Lower lobe of right lung (tissue), 2 donors: ENCODE results near the gene FOXP1. TPM values are rescaled to one million over a fixed set of nuclear protein-coding genes. Genes with fewer than 3 reads are reported as not detected.

Source experiments
- ATAC-seq, 2 donors: fragments of 200-7000 bp; cut with Tn5 transposase; one replicate each; pipeline ENCODE4 v1.9.1; 2020 to 2022; ENCODE audit warnings: mild to moderate bottlenecking in 2 of 2, moderate library complexity in 2 of 2
- DNase-seq: peaks from one replicate; pipeline ENCODE4 v3.0.0-alpha.2; 2020
- H3K27ac ChIP-seq: fragments of 200-600 bp; one replicate; pipeline ENCODE4 v1.8.0; 2022
- H3K27me3 ChIP-seq: fragments of 200-600 bp; one replicate; pipeline ENCODE4 v1.8.0; 2022; ENCODE audit warnings: low read depth
- H3K36me3 ChIP-seq: fragments of 200-600 bp; one replicate; pipeline ENCODE4 v1.8.0; 2022; ENCODE audit warnings: mild to moderate bottlenecking
- H3K4me1 ChIP-seq: fragments of 200-600 bp; one replicate; pipeline ENCODE4 v1.8.0; 2022
- H3K4me3 ChIP-seq: fragments of 200-600 bp; one replicate; pipeline ENCODE4 v1.8.0; 2022; ENCODE audit warnings: mild to moderate bottlenecking
- H3K9me3 ChIP-seq: fragments of 200-600 bp; one replicate; pipeline ENCODE4 v1.8.0; 2022
- CTCF ChIP-seq: fragments of 200-600 bp; IDR thresholded peaks from one replicate; pipeline ENCODE4 v1.8.0; 2022; ENCODE audit warnings: antibody characterized with exemption, mild to moderate bottlenecking
- intact Hi-C: fragments of 100-400 bp; cut with DNase I; formaldehyde crosslinking; loops from one replicate; pipeline ENCODE4 v1.11.0; 2022
- total RNA-seq: library from RNA; stranded (reverse); fragmentation: NEBNext Ultra II Directional; extraction: Animal tissue kit (Norgen Biotek cat#: 25700); gene quantifications from one replicate; pipeline ENCODE4 v1.2.1, GENCODE V29; 2021
- donor health status: DM: no; HTN: yes; CAD: no; lungs with severe emphysema.

FOXP1 gene
- total RNA-seq, 1 donor from 2014 or later: 138 TPM

GRCh38 chr3:71056327-71056726 lies 527.2 kb downstream of the FOXP1 start:
- intact Hi-C loops: no loop called here
- Histone ChIP-seq H3K36me3 (peaks cover 20% of the 10 kb centered on the region), H3K4me1 (peaks cover 94% of the 10 kb centered on the region), H3K27ac (peak overlapping the region; percentile 31), H3K27me3 (no peaks in the 10 kb centered on the region), H3K4me3 (no peak overlapping the region), H3K9me3 (no peaks in the 10 kb centered on the region)
- DNase-seq (no peak), ATAC-seq (peak in 1 of 2 donors; percentile 53)
- TF ChIP-seq CTCF: no peak

- no peak for TF ChIP-seq CTCF
- no peak for DNase-seq
- Histone ChIP-seq H3K27ac (peak overlapping the region; percentile 31), H3K4me1 (peaks cover 97% of the 10 kb centered on the region), H3K9me3 (no peaks in the 10 kb centered on the region), H3K4me3 (no peak overlapping the region), H3K36me3 (peaks cover 29% of the 10 kb centered on the region), H3K27me3 (no peaks in the 10 kb centered on the region)
- peak in 1 of 2 donors; percentile 49 for ATAC-seq
- intact Hi-C loops: no loop called here
Observed at GRCh38 chr3:71055257-71056001, 528.1 kb downstream of the FOXP1 start.

GRCh38 chr3:71054312-71054711 lies 529.2 kb downstream of the FOXP1 start:
- no peaks in the 10 kb centered on the region for H3K9me3 ChIP-seq
- peaks cover 97% of the 10 kb centered on the region for H3K4me1 ChIP-seq
- peaks cover 35% of the 10 kb centered on the region for H3K36me3 ChIP-seq
- DNase-seq: no peak
- no peak overlapping the region for H3K27ac ChIP-seq
- no peak overlapping the region for H3K4me3 ChIP-seq
- intact Hi-C loops: no loop called here
- H3K27me3 ChIP-seq: no peaks in the 10 kb centered on the region
- ATAC-seq: no peak
- TF ChIP-seq CTCF: no peak

GRCh38 chr3:71053495-71053894 lies 530.0 kb downstream of the FOXP1 start:
- Histone ChIP-seq H3K36me3 (peaks cover 35% of the 10 kb centered on the region), H3K4me1 (peaks cover 100% of the 10 kb centered on the region), H3K4me3 (no peak overlapping the region), H3K27me3 (no peaks in the 10 kb centered on the region), H3K27ac (no peak overlapping the region), H3K9me3 (no peaks in the 10 kb centered on the region)
- ATAC-seq (no peak), DNase-seq (no peak)
- no peak for TF ChIP-seq CTCF
- intact Hi-C loops: no loop called here

GRCh38 chr3:71052716-71053115 lies 530.8 kb downstream of the FOXP1 start:
- Histone ChIP-seq H3K27ac (no peak overlapping the region), H3K27me3 (no peaks in the 10 kb centered on the region), H3K4me3 (no peak overlapping the region), H3K36me3 (peaks cover 38% of the 10 kb centered on the region), H3K9me3 (no peaks in the 10 kb centered on the region), H3K4me1 (peaks cover 97% of the 10 kb centered on the region)
- no peak for DNase-seq
- ATAC-seq: no peak
- intact Hi-C loops: no loop called here
- no peak for TF ChIP-seq CTCF
